Measurements from ENCODE around the gene POT1. TPM values are rescaled to one million over a fixed set of nuclear protein-coding genes. Genes with fewer than 3 reads are reported as not detected.

The POT1 gene
- total and polyA plus RNA-seq, 2 of the 8 experiments (the other 6 are each of a cell fraction or from before 2014, with no cell fraction given) = 13.1 to 22.8 TPM

DNA sequence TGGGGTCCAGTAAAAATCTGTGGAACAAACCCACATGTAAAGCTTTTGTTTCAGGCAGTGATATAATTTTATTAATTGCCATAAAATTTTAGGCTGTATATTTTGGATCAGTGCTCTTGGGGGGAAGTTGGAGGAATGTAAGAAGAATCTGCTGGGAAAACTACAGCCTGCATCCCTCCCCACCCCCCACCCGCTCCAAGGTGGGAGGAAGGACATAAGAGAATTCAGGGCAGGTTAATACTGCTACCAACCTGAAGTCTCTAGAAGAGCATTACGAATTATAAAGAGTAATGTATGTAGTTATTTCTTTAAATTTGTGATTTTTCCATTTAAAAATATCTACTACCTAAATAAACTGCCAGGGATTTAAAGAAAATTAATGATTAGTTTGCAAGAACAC lies 116.9 kb downstream of the POT1 start (continued):
- TF ChIP-seq CHD1 (IDR thresholded peaks at IDR 0.05; ENCODE audit: low read depth, low read length) (no peak), KDM4A (IDR thresholded peaks at IDR 0.05; ENCODE audit: low read depth, low read length, severe bottlenecking) (no peak), RBBP5 (IDR thresholded peaks at IDR 0.05; ENCODE audit: borderline replicate concordance, low read depth, low read length) (no peak), TCF12 (IDR thresholded peaks at IDR 0.05; ENCODE audit: low read depth, low read length) (no peak), SUZ12 (IDR thresholded peaks at IDR 0.05; ENCODE audit: low read length) (no peak), TBP (IDR thresholded peaks at IDR 0.05; ENCODE audit: low read depth, low read length) (no peak), E2F6 (IDR thresholded peaks at IDR 0.05) (no peak), SP2 (IDR thresholded peaks at IDR 0.05; ENCODE audit: low read length) (no peak), BRCA1 (IDR thresholded peaks at IDR 0.05; ENCODE audit: low read depth, low read length) (no peak)
